Measurements from ENCODE around the gene MMP24.

- no peak for TF ChIP-seq CTCF (conservative IDR thresholded peaks at IDR 0.05; ENCODE audit: low read length)
- no peak for TF ChIP-seq EZH2phosphoT487 (IDR thresholded peaks at IDR 0.05; ENCODE audit: borderline replicate concordance, low read depth, low read length)
Measured at GRCh38 chr20:35284992-35285805, 58.7 kb downstream of the MMP24 start.
